SK-N-MC (cell line): ENCODE results near the gene SDR9C7.

Experiments
- EZH2 ChIP-seq: fragments of 200-600 bp; sonication (generic); IDR thresholded peaks from one replicate; pipeline ENCODE4 v1.6.1; 2017; ENCODE audit warnings: antibody characterized with exemption
- FOXP2 ChIP-seq: optimal IDR thresholded peaks from 2 replicates; pipeline ENCODE3; 2011; ENCODE audit warnings: mild to moderate bottlenecking, moderate library complexity; ENCODE audit not compliant: insufficient read depth; ENCODE audit errors: extremely low read length, control extremely low read depth
- POLR2AphosphoS5 ChIP-seq: IDR thresholded peaks from 2 replicates; pipeline ENCODE4 v1.6.1; 2012; ENCODE audit warnings: mild to moderate bottlenecking, low read depth, low read length, borderline replicate concordance

DNA sequence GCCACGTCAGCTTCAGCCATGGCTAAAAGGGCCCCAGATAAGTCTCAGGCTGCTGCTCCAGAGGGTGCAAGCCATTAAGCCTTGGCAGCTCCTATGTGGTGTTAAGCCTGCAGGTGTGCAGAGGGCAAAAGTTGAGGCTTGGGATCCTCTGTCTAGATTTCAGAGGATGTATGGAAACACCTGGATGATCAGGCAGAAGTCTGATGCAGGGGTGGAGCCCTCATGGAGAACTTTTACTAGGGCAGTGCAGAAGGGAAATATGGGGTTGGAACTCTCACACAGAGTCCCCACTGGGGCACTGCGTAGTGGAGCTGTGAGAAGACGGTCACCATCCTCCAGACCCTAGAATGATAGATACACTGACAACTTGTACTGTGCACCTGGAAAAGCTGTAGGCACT, 47.9 kb downstream of the SDR9C7 start:
- no peak for TF ChIP-seq POLR2AphosphoS5
- no peak for TF ChIP-seq FOXP2
- TF ChIP-seq EZH2, result no peak
